Mesodermal cell (in vitro differentiated cells): Measurements from ENCODE around the gene MEGF8.
"Not testable (repeated sequence)": the region's sequence is repeated elsewhere in the genome, so short reads cannot be mapped to it uniquely, and the experiment has no call there.

Source experiments
- H3K27ac ChIP-seq: 2 replicates; pipeline ENCODE4 v1.7.0; 2013; ENCODE audit warnings: mild to moderate bottlenecking, low read depth, low read length, moderate library complexity; ENCODE audit not compliant: severe bottlenecking
- H3K36me3 ChIP-seq: 2 replicates; pipeline ENCODE4 v1.7.1; 2013; ENCODE audit warnings: mild to moderate bottlenecking, low read length, moderate library complexity; ENCODE audit not compliant: control insufficient read depth, insufficient read depth
- H3K4me1 ChIP-seq: one replicate; pipeline ENCODE4 v1.7.1; 2013; ENCODE audit warnings: mild to moderate bottlenecking, low read length; ENCODE audit not compliant: insufficient read depth, control insufficient read depth, poor library complexity, severe bottlenecking
- H3K4me3 ChIP-seq: 2 replicates; pipeline ENCODE4 v1.7.0; 2013; ENCODE audit warnings: low read length, control low read depth, mild to moderate bottlenecking; ENCODE audit not compliant: insufficient read depth, poor library complexity, severe bottlenecking; ENCODE audit errors: extremely low read depth
- H3K9me3 ChIP-seq: 2 replicates; pipeline ENCODE4 v1.7.1; 2013; ENCODE audit warnings: mild to moderate bottlenecking, low read length, moderate library complexity; ENCODE audit not compliant: control insufficient read depth
- WGBS, 2 experiments: methylation state at CpG; one replicate each; pipeline ENCODE4 v1.1.5; 2013; ENCODE audit warnings: missing lambda C conversion rate in 2 of 2; ENCODE audit not compliant: insufficient coverage in 2 of 2; 5-methylcytosine and 5-hydroxymethylcytosine counted together

Gene MEGF8

GRCh38 chr19:42324655-42325307 lies 654 bp upstream of the MEGF8 start:
- peaks cover 8% of the 10 kb centered on the region for H3K4me1 ChIP-seq
- H3K9me3 ChIP-seq = no peaks in the 10 kb centered on the region
- H3K36me3 ChIP-seq = no peaks in the 10 kb centered on the region
- peak overlapping the region; percentile 22 for H3K4me3 ChIP-seq
- WGBS, 2 experiments = 5 to 7% methylated on average over 25 to 30 of the region's 38 CpGs
- H3K27ac ChIP-seq = no peak overlapping the region

- Histone ChIP-seq H3K9me3 (no peaks in the 10 kb centered on the region), H3K4me3 (peak overlapping the region; percentile 99), H3K4me1 (peaks cover 8% of the 10 kb centered on the region), H3K27ac (peak overlapping the region; percentile 41), H3K36me3 (no peaks in the 10 kb centered on the region)
- 6 to 7% methylated on average over 36 of the region's 37 CpGs for WGBS, 2 experiments
These were observed 699 bp downstream of the MEGF8 start for GRCh38 chr19:42325896-42326771.

GRCh38 chr19:42326969-42327368 lies 1.5 kb downstream of the MEGF8 start:
- Histone ChIP-seq H3K36me3 (no peaks in the 10 kb centered on the region), H3K4me1 (peaks cover 8% of the 10 kb centered on the region), H3K9me3 (no peaks in the 10 kb centered on the region), H3K4me3 (no peak overlapping the region), H3K27ac (no peak overlapping the region)

GRCh38 chr19:42327381-42327780 lies 1.9 kb downstream of the MEGF8 start:
- no peak overlapping the region for H3K4me3 ChIP-seq
- no peaks in the 10 kb centered on the region for H3K36me3 ChIP-seq
- H3K27ac ChIP-seq = no peak overlapping the region
- no peaks in the 10 kb centered on the region for H3K9me3 ChIP-seq
- WGBS, 2 experiments = 90 to 98% methylated on average over 4 of the region's 5 CpGs
- peaks cover 8% of the 10 kb centered on the region for H3K4me1 ChIP-seq

GRCh38 chr19:42328106-42328505 lies 2.7 kb downstream of the MEGF8 start:
- 86 to 88% methylated on average over 1 of the region's 1 CpG for WGBS, 2 experiments
- no peaks in the 10 kb centered on the region for H3K36me3 ChIP-seq
- no peak overlapping the region for H3K4me3 ChIP-seq
- no peak overlapping the region for H3K27ac ChIP-seq
- no peaks in the 10 kb centered on the region for H3K9me3 ChIP-seq
- H3K4me1 ChIP-seq = peaks cover 8% of the 10 kb centered on the region

- WGBS, 2 experiments = 73 to 76% methylated on average over 2 of the region's 2 CpGs
- Histone ChIP-seq H3K4me3 (no peak overlapping the region), H3K9me3 (no peaks in the 10 kb centered on the region), H3K4me1 (peaks cover 8% of the 10 kb centered on the region), H3K36me3 (no peaks in the 10 kb centered on the region), H3K27ac (no peak overlapping the region)
These were observed 3.4 kb downstream of the MEGF8 start for GRCh38 chr19:42328854-42329253.

- Histone ChIP-seq H3K27ac (no peak overlapping the region), H3K9me3 (no peaks in the 10 kb centered on the region), H3K36me3 (peaks cover 4% of the 10 kb centered on the region), H3K4me3 (no peak overlapping the region), H3K4me1 (peaks cover 8% of the 10 kb centered on the region)
- WGBS, 2 experiments = 100% methylated on average over 2 of the region's 2 CpGs; no CpG with 5 or more reads in 1 of the 2 experiments
These were observed 4.8 kb downstream of the MEGF8 start for GRCh38 chr19:42330241-42330711.

- WGBS, 2 experiments = 88% methylated on average over 1 to 3 of the region's 3 CpGs
- not testable (repeated sequence) for H3K9me3 ChIP-seq, H3K27ac ChIP-seq, H3K4me3 ChIP-seq, H3K4me1 ChIP-seq
- H3K36me3 ChIP-seq = peaks cover 11% of the 10 kb centered on the region
These were observed 5.9 kb downstream of the MEGF8 start for GRCh38 chr19:42331333-42331732.

- Histone ChIP-seq H3K27ac (no peak overlapping the region), H3K9me3 (no peaks in the 10 kb centered on the region), H3K4me1 (no peaks in the 10 kb centered on the region), H3K36me3 (peaks cover 18% of the 10 kb centered on the region), H3K4me3 (no peak overlapping the region)
- WGBS, 2 experiments = 100% methylated on average over 2 to 3 of the region's 6 CpGs
These were observed 6.6 kb downstream of the MEGF8 start for GRCh38 chr19:42332059-42332458.

GRCh38 chr19:42333018-42333417 lies 7.6 kb downstream of the MEGF8 start:
- WGBS, 2 experiments = 89 to 100% methylated on average over 3 of the region's 3 CpGs
- H3K27ac ChIP-seq = no peak overlapping the region
- H3K36me3 ChIP-seq = peaks cover 26% of the 10 kb centered on the region
- no peaks in the 10 kb centered on the region for H3K9me3 ChIP-seq
- no peaks in the 10 kb centered on the region for H3K4me1 ChIP-seq
- no peak overlapping the region for H3K4me3 ChIP-seq
